Parathyroid adenoma (tissue), 2 donors: Measurements from ENCODE around the gene GMPR.

ENCODE experiments used
- H2AFZ ChIP-seq: fragments of 300-600 bp; sonication (generic); one replicate; pipeline ENCODE4 v1.7.0; 2017; ENCODE audit warnings: antibody characterized with exemption, mild to moderate bottlenecking
- H3K27ac ChIP-seq: fragments of 300-600 bp; sonication (generic); one replicate; pipeline ENCODE4 v1.7.0; 2017
- H3K27me3 ChIP-seq: fragments of 300-600 bp; sonication (generic); one replicate; pipeline ENCODE4 v1.7.0; 2017; ENCODE audit warnings: low read length; ENCODE audit not compliant: control insufficient read depth, insufficient read depth
- H3K36me3 ChIP-seq: fragments of 300-600 bp; sonication (generic); one replicate; pipeline ENCODE4 v1.7.0; 2017; ENCODE audit warnings: low read length; ENCODE audit not compliant: control insufficient read depth, insufficient read depth
- H3K4me1 ChIP-seq: fragments of 300-600 bp; sonication (generic); one replicate; pipeline ENCODE4 v1.7.0; 2017; ENCODE audit warnings: control low read depth
- H3K4me2 ChIP-seq: fragments of 300-600 bp; sonication (generic); one replicate; pipeline ENCODE4 v1.7.0; 2017; ENCODE audit warnings: low read length
- H3K4me3 ChIP-seq: fragments of 300-600 bp; sonication (generic); one replicate; pipeline ENCODE4 v1.7.0; 2017; ENCODE audit warnings: low read depth, low read length
- H3K79me2 ChIP-seq: fragments of 300-600 bp; sonication (generic); one replicate; pipeline ENCODE4 v1.7.0; 2017; ENCODE audit warnings: control low read depth
- H3K9ac ChIP-seq: fragments of 300-600 bp; sonication (generic); one replicate; pipeline ENCODE4 v1.7.0; 2017; ENCODE audit warnings: mild to moderate bottlenecking
- H3K9me3 ChIP-seq: fragments of 300-600 bp; sonication (generic); one replicate; pipeline ENCODE4 v1.7.0; 2017; ENCODE audit warnings: low read length; ENCODE audit not compliant: control insufficient read depth
- TF ChIP-seq, protein P1 (sequence below): fragments of 300-600 bp; sonication (generic); IDR thresholded peaks from one replicate; pipeline ENCODE4 v1.7.0; 2017; ENCODE audit warnings: antibody characterized with exemption, mild to moderate bottlenecking
- donor health status: primary hyperparathyroidism.

Gene GMPR

DNA sequence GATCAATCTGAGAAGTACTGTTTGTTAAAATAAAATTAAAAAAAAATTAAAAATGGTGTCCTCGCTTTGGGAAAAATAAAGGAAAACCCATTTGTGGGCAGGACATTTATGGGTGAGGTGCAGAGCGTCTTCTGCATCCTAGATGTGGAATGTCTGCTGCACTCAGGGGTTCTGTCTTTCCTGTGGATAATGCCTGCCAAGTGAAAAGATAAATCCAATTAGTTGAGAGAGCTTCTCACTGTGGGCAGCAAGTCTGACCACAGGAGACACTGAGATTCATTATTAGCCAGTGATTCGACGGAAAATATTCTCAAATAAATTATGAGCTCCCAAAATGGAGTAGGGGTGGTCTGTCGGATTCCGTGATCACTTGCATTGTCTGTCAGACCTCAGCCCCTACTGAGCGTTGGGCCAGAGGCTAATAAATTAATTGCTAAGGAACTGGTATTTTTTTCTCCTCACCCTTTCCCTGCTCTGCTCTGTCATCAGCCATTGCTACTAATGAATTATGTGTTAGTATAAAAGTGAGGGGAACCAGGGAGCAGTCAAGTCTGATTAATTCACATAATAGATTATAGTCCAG is 10.0 kb downstream of the GMPR start:
- Histone ChIP-seq H3K4me1 (no peaks in the 10 kb centered on the region), H3K9me3 (no peaks in the 10 kb centered on the region), H3K4me3 (no peak overlapping the region), H3K27me3 (no peaks in the 10 kb centered on the region), H3K9ac (no peak overlapping the region), H3K79me2 (peaks cover 2% of the 10 kb centered on the region), H2AFZ (no peak overlapping the region), H3K36me3 (no peaks in the 10 kb centered on the region), H3K4me2 (no peak overlapping the region), H3K27ac (no peak overlapping the region)
- TF ChIP-seq, protein P1, sequence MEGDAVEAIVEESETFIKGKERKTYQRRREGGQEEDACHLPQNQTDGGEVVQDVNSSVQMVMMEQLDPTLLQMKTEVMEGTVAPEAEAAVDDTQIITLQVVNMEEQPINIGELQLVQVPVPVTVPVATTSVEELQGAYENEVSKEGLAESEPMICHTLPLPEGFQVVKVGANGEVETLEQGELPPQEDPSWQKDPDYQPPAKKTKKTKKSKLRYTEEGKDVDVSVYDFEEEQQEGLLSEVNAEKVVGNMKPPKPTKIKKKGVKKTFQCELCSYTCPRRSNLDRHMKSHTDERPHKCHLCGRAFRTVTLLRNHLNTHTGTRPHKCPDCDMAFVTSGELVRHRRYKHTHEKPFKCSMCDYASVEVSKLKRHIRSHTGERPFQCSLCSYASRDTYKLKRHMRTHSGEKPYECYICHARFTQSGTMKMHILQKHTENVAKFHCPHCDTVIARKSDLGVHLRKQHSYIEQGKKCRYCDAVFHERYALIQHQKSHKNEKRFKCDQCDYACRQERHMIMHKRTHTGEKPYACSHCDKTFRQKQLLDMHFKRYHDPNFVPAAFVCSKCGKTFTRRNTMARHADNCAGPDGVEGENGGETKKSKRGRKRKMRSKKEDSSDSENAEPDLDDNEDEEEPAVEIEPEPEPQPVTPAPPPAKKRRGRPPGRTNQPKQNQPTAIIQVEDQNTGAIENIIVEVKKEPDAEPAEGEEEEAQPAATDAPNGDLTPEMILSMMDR = no peak

DNA sequence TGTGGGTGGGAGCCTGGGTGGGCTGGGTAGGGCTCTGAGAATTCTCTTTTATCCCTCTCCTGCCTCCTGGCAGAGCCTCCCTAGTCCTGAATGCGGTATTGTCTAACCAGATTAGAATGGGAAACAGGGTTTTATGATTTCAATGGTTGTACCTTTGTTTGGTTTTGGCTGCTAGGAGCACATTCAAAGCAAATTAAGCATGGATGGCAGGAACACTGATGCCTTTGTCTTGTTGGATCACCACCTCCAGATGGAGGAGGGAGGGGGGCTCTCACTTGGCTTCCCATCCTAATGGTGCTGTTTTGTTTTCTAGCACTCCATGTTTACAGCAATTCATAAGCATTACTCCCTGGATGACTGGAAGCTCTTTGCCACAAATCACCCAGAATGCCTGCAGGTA is 11.6 kb downstream of the GMPR start:
- TF ChIP-seq, protein P1 = no peak
- Histone ChIP-seq H3K4me3 (no peak overlapping the region), H3K4me1 (no peaks in the 10 kb centered on the region), H3K79me2 (peaks cover 2% of the 10 kb centered on the region), H3K4me2 (no peak overlapping the region), H3K27ac (no peak overlapping the region), H3K36me3 (no peaks in the 10 kb centered on the region), H3K27me3 (no peaks in the 10 kb centered on the region), H3K9me3 (no peaks in the 10 kb centered on the region), H2AFZ (no peak overlapping the region), H3K9ac (no peak overlapping the region)

DNA sequence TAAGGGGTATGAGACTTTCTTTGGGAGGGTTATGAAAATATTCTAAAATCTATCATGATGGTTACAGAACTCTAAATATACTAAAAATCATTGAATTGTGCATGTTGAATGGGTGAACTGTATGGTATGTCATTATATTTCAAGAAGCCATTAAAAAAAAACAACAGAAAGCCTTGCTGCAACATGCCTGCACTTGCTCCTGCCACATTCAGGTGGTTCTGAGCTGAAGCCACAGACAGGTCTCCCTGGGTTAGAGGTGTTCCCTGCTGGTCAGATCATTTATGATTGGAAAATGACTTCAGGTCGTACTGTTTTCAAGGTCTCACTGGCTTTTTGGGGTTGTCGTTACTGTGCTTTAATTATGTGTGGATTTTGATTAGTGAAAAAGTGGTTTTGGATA is 13.3 kb downstream of the GMPR start:
- Histone ChIP-seq H3K4me3 (no peak overlapping the region), H3K9ac (no peak overlapping the region), H3K27me3 (no peaks in the 10 kb centered on the region), H2AFZ (no peak overlapping the region), H3K79me2 (peaks cover 2% of the 10 kb centered on the region), H3K4me1 (no peaks in the 10 kb centered on the region), H3K9me3 (no peaks in the 10 kb centered on the region), H3K4me2 (no peak overlapping the region), H3K27ac (no peak overlapping the region), H3K36me3 (no peaks in the 10 kb centered on the region)
- TF ChIP-seq, protein P1 = no peak

DNA sequence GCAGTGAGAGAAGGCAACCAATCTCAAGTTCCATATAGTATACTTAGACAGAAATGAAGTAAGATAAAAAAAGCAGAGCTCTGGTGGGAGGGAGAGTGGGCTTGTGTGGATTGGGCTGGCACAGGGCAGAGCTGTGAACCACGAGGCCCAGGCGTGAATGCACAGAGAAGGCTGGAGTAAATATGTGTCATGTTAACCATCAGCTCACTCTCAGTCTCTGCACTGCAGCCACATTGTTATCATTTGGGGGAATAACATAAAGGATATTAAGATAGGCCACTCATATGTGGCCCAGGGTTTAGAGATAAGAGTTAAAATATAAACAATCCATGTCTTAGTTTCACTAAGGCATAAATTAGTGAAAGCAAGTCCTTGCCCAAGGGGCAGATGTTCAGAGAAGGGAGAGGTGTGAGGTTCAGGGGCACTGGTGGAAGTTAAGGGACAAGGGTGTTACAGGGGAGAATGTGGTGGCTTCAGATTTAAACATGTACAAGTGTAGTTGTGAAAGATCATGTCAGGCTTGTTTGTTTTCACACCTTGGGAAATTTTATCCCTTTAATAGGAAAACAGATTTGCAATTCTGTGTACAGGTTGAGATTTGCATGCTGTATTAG is 14.4 kb downstream of the GMPR start:
- no peaks in the 10 kb centered on the region for H3K36me3 ChIP-seq
- TF ChIP-seq, protein P1 = no peak
- no peaks in the 10 kb centered on the region for H3K27me3 ChIP-seq
- H3K4me3 ChIP-seq = no peak overlapping the region
- no peaks in the 10 kb centered on the region for H3K4me1 ChIP-seq
- H3K9ac ChIP-seq = no peak overlapping the region
- H3K27ac ChIP-seq = no peak overlapping the region
- no peak overlapping the region for H3K4me2 ChIP-seq
- H3K9me3 ChIP-seq = no peaks in the 10 kb centered on the region
- H2AFZ ChIP-seq = no peak overlapping the region
- peaks cover 2% of the 10 kb centered on the region for H3K79me2 ChIP-seq
